GM12878 (cell line): Measurements from ENCODE around the gene C1QTNF9B. TPM values are rescaled to one million over a fixed set of nuclear protein-coding genes. Genes with fewer than 3 reads are reported as not detected.

Experiments used
- ATAC-seq: fragments of 200-7000 bp; cut with Tn5 transposase; 3 replicates; pipeline ENCODE4 v1.9.1; 2020; ENCODE audit warnings: mild to moderate bottlenecking, moderate library complexity
- BruUV-seq: library from RNA; stranded (reverse); fragments of 400-500 nt; replicated peaks from 2 replicates; lab custom pipeline; 2021; lab: Mats Ljungman, UMichigan
- CTCF ChIA-PET: fragments of 300-600 bp; sonication (Branson Sonifier 250); formaldehyde crosslinking; extraction: SDS; loops from one replicate; lab custom pipeline; 2021; ENCODE audit warnings: inconsistent platforms; lab: Yijun Ruan, JAX
- POLR2A ChIA-PET: fragments of 350-600 bp; formaldehyde crosslinking; extraction: SDS; loops from one replicate; lab custom pipeline; 2021; ENCODE audit warnings: inconsistent platforms; lab: Charles Lee
- RAD21 ChIA-PET: fragments of 300-600 bp; sonication (Branson Sonifier 250); formaldehyde crosslinking; loops from one replicate; lab custom pipeline; 2023; ENCODE audit warnings: antibody characterized with exemption; ENCODE audit not compliant: unreplicated experiment; lab: Charles Lee
- SMC1A ChIA-PET: fragments of 300-600 bp; sonication (Branson Sonifier 250); formaldehyde crosslinking; loops from one replicate; lab custom pipeline; 2023; ENCODE audit not compliant: unreplicated experiment, uncharacterized antibody; lab: Charles Lee
- DNase-seq: peaks from one replicate; pipeline ENCODE4 v3.0.0-alpha.2; 2011; ENCODE audit warnings: low read depth, low spot score
- FAIRE-seq: peaks from 3 replicates; lab custom pipeline; 2011; peaks lifted over from hg19 to GRCh38; lab: Jason Lieb, UNC
- H2AFZ ChIP-seq: 2 replicates; pipeline ENCODE4 v1.6.0; 2011; ENCODE audit warnings: low read depth, low read length, control low read depth; ENCODE audit not compliant: control insufficient read depth
- H3K27ac ChIP-seq: 2 replicates; pipeline ENCODE4 v1.5.1; 2011; ENCODE audit warnings: control low read depth; ENCODE audit not compliant: control insufficient read depth, insufficient read depth
- H3K27me3 ChIP-seq, 2 experiments: replicated peaks in 1 of 2; 2 replicates each; pipeline versions ENCODE4 v1.6.0 to v1.6.1; 2011; ENCODE audit warnings: low read length in 1 of 2; ENCODE audit not compliant: control insufficient read depth in 2 of 2, insufficient read depth in 2 of 2
- H3K36me3 ChIP-seq, 2 experiments: 2 replicates each; pipeline ENCODE4 v1.5.1; 2011; ENCODE audit warnings: low read length in 1 of 2; ENCODE audit not compliant: control insufficient read depth in 2 of 2, insufficient read depth in 2 of 2
- H3K4me1 ChIP-seq: 2 replicates; pipeline ENCODE4 v1.6.1; 2011; ENCODE audit warnings: mild to moderate bottlenecking, low read length, moderate library complexity, mixed read lengths; ENCODE audit not compliant: control insufficient read depth, insufficient read depth
- H3K4me2 ChIP-seq: 2 replicates; pipeline ENCODE4 v1.6.0; 2011; ENCODE audit warnings: control low read depth; ENCODE audit not compliant: control insufficient read depth, insufficient read depth
- H3K4me3 ChIP-seq: fragments of 200-600 bp; sonication (generic); 2 replicates; pipeline ENCODE4 v1.5.1; 2016
- H3K79me2 ChIP-seq: 2 replicates; pipeline ENCODE4 v1.6.0; 2011; ENCODE audit warnings: low read length; ENCODE audit not compliant: control insufficient read depth, insufficient read depth
- H3K9ac ChIP-seq: 2 replicates; pipeline ENCODE4 v1.8.0; 2011; ENCODE audit warnings: low read length, control low read depth, mixed read lengths; ENCODE audit not compliant: control insufficient read depth, insufficient read depth
- H3K9me3 ChIP-seq: replicated peaks from 3 replicates; pipeline ENCODE4 v1.5.1; 2011; ENCODE audit warnings: mild to moderate bottlenecking, low read length; ENCODE audit not compliant: control insufficient read depth, insufficient read depth
- H4K20me1 ChIP-seq: 2 replicates; pipeline ENCODE4 v1.6.0; 2011; ENCODE audit not compliant: control insufficient read depth, insufficient read depth
- CREM ChIP-seq: IDR thresholded peaks from 2 replicates; pipeline ENCODE4 v1.6.1; 2014; ENCODE audit warnings: antibody characterized with exemption, low read depth
- E4F1 ChIP-seq: fragments of 450-650 bp; IDR thresholded peaks from 2 replicates; pipeline ENCODE4 v1.6.1; 2018; ENCODE audit warnings: borderline replicate concordance, mild to moderate bottlenecking; ENCODE audit not compliant: partially characterized antibody
- FOXK2 ChIP-seq: fragments of 450-650 bp; IDR thresholded peaks from 2 replicates; pipeline ENCODE4 v1.6.1; 2017; ENCODE audit warnings: mild to moderate bottlenecking, moderate library complexity
- MEF2B ChIP-seq: fragments of 450-650 bp; IDR thresholded peaks from 2 replicates; pipeline ENCODE4 v1.6.1; 2018; ENCODE audit warnings: mild to moderate bottlenecking, moderate library complexity; ENCODE audit not compliant: partially characterized antibody, poor library complexity, severe bottlenecking
- SMARCA5 ChIP-seq: fragments of 450-650 bp; IDR thresholded peaks from 2 replicates; pipeline ENCODE4 v1.6.1; 2017; ENCODE audit warnings: mild to moderate bottlenecking
- SUZ12 ChIP-seq: fragments of 200-600 bp; sonication (generic); IDR thresholded peaks from one replicate; pipeline ENCODE4 v1.6.1; 2018; ENCODE audit warnings: antibody characterized with exemption, mild to moderate bottlenecking; ENCODE audit not compliant: unreplicated experiment
- WGBS: methylation state at CpG from one replicate; pipeline ENCODE4 v1.1.6; 2016; ENCODE audit warnings: low lambda C conversion rate; ENCODE audit not compliant: insufficient replicate concordance, insufficient coverage; ENCODE audit errors: missing lambda C conversion rate; 5-methylcytosine and 5-hydroxymethylcytosine counted together
- in situ Hi-C: fragments of 300-500 bp; cut with MboI; formaldehyde crosslinking; loops from 9 replicates; pipeline ENCODE4 v1.14.3; 2018; ENCODE audit warnings: mixed read lengths
- intact Hi-C: fragments of 100-400 bp; cut with micrococcal nuclease; formaldehyde crosslinking; loops from one replicate; pipeline ENCODE4 v1.14.2; 2022; ENCODE audit not compliant: unreplicated experiment
- polyA plus RNA-seq, 11 experiments: library from polyadenylated mRNA; depleted of rRNA in 4 of 11; unstranded in 6 of 11; stranded (reverse) in 5 of 11; fragments of >200 nt; fragmentation: Nextera tagmentation in 4 of 11; fragmentation: Illumina TruSeq in 1 of 11; extraction: Ambion mirVana in 4 of 11; extraction: Trizol in 1 of 11; gene quantifications; 1 replicate in 1 of 11; 2 replicates in 10 of 11; pipeline versions ENCODE4 v1.2.1 to v1.2.3, GENCODE V29; 2011 to 2016; ENCODE audit warnings: inconsistent platforms in 2 of 11, missing spikeins in 2 of 11, low read depth in 1 of 11
- total RNA-seq, 4 experiments: library from RNA; depleted of rRNA in 3 of 4; stranded (reverse); fragments of >200 nt in 3 of 4; fragmentation: Illumina TruSeq in 1 of 4; extraction: Trizol in 1 of 4; gene quantifications; 2 replicates each; pipeline versions ENCODE4 v1.2.1 to v1.2.3, GENCODE V29; 2013 to 2021
- TF ChIP-seq, protein P1 (sequence below): fragments of 450-650 bp; IDR thresholded peaks from 2 replicates; pipeline ENCODE4 v1.6.1; 2016; ENCODE audit warnings: mild to moderate bottlenecking

C1QTNF9B gene
- total and polyA plus RNA-seq, 10 of the 15 experiments (the other 5 are each of a cell fraction or from before 2014, with no cell fraction given), result 0.10 to 0.48 (median 0.32) TPM; not detected in 6

GRCh38 chr13:23918208-23918607 lies 20.9 kb upstream of the C1QTNF9B start:
- no peaks in the 10 kb centered on the region for H3K4me1 ChIP-seq
- ChIA-PET SMC1A (interaction anchor here (1.0 to 2.0 kb wide), 5 partner anchors 10 to 310 kb away, joined by 3 to 8 read pairs (median 4); no protein-coding TSS in a partner anchor), CTCF (interaction anchor here (0.7 to 1.7 kb wide), 8 partner anchors 42 to 403 kb away, joined by 3 to 9 read pairs (median 3); no protein-coding TSS in a partner anchor), RAD21 (interaction anchor here (1.5 kb wide), 1 partner anchor 106 kb away, joined by 3 read pairs; no protein-coding TSS in a partner anchor), POLR2A (interaction anchor here (0.6 kb wide), 1 partner anchor 470 kb away, joined by 6 read pairs; no protein-coding TSS in a partner anchor)
- H3K27me3 ChIP-seq, result no peaks in the 10 kb centered on the region
- no peak overlapping the region for H3K4me3 ChIP-seq
- no peak for DNase-seq
- H3K9me3 ChIP-seq, result no peaks in the 10 kb centered on the region
- no TSS peak for BruUV-seq
- intact Hi-C loops, result no loop called here
- ATAC-seq, result no peak
- in situ Hi-C loops, result loop anchor here (5.0 kb wide), 1 partner anchor 314 kb away; no protein-coding TSS in a partner anchor
- WGBS, result 38% methylated on average over 2 of the region's 2 CpGs
- no peak for FAIRE-seq
- no peak overlapping the region for H3K4me2 ChIP-seq
- no peak overlapping the region for H3K9ac ChIP-seq
- H4K20me1 ChIP-seq, result no peaks in the 10 kb centered on the region
- TF ChIP-seq SMARCA5, result no peak
- no peak for TF ChIP-seq FOXK2
- no peak for TF ChIP-seq CREM
- TF ChIP-seq, protein P1, sequence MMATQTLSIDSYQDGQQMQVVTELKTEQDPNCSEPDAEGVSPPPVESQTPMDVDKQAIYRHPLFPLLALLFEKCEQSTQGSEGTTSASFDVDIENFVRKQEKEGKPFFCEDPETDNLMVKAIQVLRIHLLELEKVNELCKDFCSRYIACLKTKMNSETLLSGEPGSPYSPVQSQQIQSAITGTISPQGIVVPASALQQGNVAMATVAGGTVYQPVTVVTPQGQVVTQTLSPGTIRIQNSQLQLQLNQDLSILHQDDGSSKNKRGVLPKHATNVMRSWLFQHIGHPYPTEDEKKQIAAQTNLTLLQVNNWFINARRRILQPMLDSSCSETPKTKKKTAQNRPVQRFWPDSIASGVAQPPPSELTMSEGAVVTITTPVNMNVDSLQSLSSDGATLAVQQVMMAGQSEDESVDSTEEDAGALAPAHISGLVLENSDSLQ, result no peak
- no peak for TF ChIP-seq E4F1
- no peak for TF ChIP-seq SUZ12
- no peak for TF ChIP-seq MEF2B
- H3K79me2 ChIP-seq, result no peaks in the 10 kb centered on the region
- no peak overlapping the region for H3K27ac ChIP-seq
- H2AFZ ChIP-seq, result no peak overlapping the region
- no peaks in the 10 kb centered on the region for H3K36me3 ChIP-seq
